Neural progenitor cell (in vitro differentiated cells): ENCODE data around the gene LYPD6B. TPM values are rescaled to one million over a fixed set of nuclear protein-coding genes. Genes with fewer than 3 reads are reported as not detected.

Experiments used
- DNase-seq: peaks from one replicate; pipeline ENCODE4 v3.0.0-alpha.2; 2016; ENCODE audit warnings: low spot score
- H2AFZ ChIP-seq: fragments of 200-600 bp; sonication (generic); replicated peaks from 2 replicates; pipeline ENCODE4 v1.6.1; 2016; ENCODE audit warnings: antibody characterized with exemption
- H3F3A ChIP-seq: fragments of 200-600 bp; sonication (generic); 2 replicates; pipeline ENCODE4 v1.6.1; 2016; ENCODE audit warnings: antibody characterized with exemption, low read depth
- H3K27ac ChIP-seq: fragments of 200-600 bp; sonication (generic); 2 replicates; pipeline ENCODE4 v1.5.1; 2016; ENCODE audit warnings: mild to moderate bottlenecking
- H3K27me3 ChIP-seq: fragments of 200-600 bp; sonication (generic); 2 replicates; pipeline ENCODE4 v1.6.1; 2016; ENCODE audit warnings: mild to moderate bottlenecking, moderate library complexity
- H3K36me3 ChIP-seq: fragments of 200-600 bp; sonication (generic); 2 replicates; pipeline ENCODE4 v1.5.1; 2016
- H3K4me1 ChIP-seq: fragments of 200-600 bp; sonication (generic); 2 replicates; pipeline ENCODE4 v1.6.1; 2016; ENCODE audit warnings: mixed run types
- H3K4me2 ChIP-seq: fragments of 200-600 bp; sonication (generic); 2 replicates; pipeline ENCODE4 v1.6.1; 2016
- H3K4me3 ChIP-seq: fragments of 200-600 bp; sonication (generic); 2 replicates; pipeline ENCODE4 v1.5.1; 2016
- H3K79me2 ChIP-seq: fragments of 200-600 bp; sonication (generic); 2 replicates; pipeline ENCODE4 v1.6.1; 2016; ENCODE audit warnings: low read depth
- H3K9ac ChIP-seq: fragments of 200-600 bp; sonication (generic); 2 replicates; pipeline ENCODE4 v1.6.1; 2016
- H3K9me3 ChIP-seq: fragments of 200-600 bp; sonication (generic); 2 replicates; pipeline ENCODE4 v1.5.1; 2016; ENCODE audit warnings: low read depth
- H4K20me1 ChIP-seq: fragments of 200-600 bp; sonication (generic); 2 replicates; pipeline ENCODE4 v1.6.1; 2016; ENCODE audit warnings: low read depth
- H3K27ac Mint-ChIP-seq: 3 replicates; pipeline ENCODE4 v1.8.0; 2021; ENCODE audit warnings: mixed read lengths
- H3K27me3 Mint-ChIP-seq: 2 replicates; pipeline ENCODE4 v1.8.0; 2022; ENCODE audit warnings: low read depth, mild to moderate bottlenecking, inconsistent platforms, moderate library complexity, mixed read lengths; ENCODE audit not compliant: insufficient read depth
- H3K36me3 Mint-ChIP-seq: 3 replicates; pipeline ENCODE4 v1.8.0; 2021; ENCODE audit warnings: mixed read lengths
- H3K4me1 Mint-ChIP-seq: 3 replicates; pipeline ENCODE4 v1.8.0; 2021; ENCODE audit warnings: mixed read lengths
- H3K4me3 Mint-ChIP-seq: 3 replicates; pipeline ENCODE4 v1.8.0; 2021; ENCODE audit warnings: mild to moderate bottlenecking, moderate library complexity, mixed read lengths
- H3K9me3 Mint-ChIP-seq: 3 replicates; pipeline ENCODE4 v1.8.0; 2020; ENCODE audit warnings: mixed read lengths
- CTCF ChIP-seq: fragments of 200-600 bp; sonication (generic); IDR thresholded peaks from 2 replicates; pipeline ENCODE4 v1.5.1; 2017; ENCODE audit warnings: antibody characterized with exemption, mild to moderate bottlenecking
- EZH2 ChIP-seq: fragments of 200-600 bp; sonication (generic); IDR thresholded peaks from 2 replicates; pipeline ENCODE4 v1.6.1; 2017; ENCODE audit warnings: antibody characterized with exemption, mild to moderate bottlenecking, moderate library complexity
- EZH2phosphoT487 ChIP-seq: fragments of 200-600 bp; sonication (generic); IDR thresholded peaks from 2 replicates; pipeline ENCODE4 v1.6.1; 2017; ENCODE audit warnings: antibody characterized with exemption
- total RNA-seq: library from RNA; depleted of rRNA; stranded (reverse); fragments of >200 nt; gene quantifications from 2 replicates; pipeline ENCODE4 v1.2.3, GENCODE V29; 2015; ENCODE audit warnings: low replicate concordance

Gene LYPD6B
- total RNA-seq, 1 donor from 2014 or later: not detected

GRCh38 chr2:149089068-149089467 lies 50.6 kb downstream of the LYPD6B start:
- no peaks in the 10 kb centered on the region for H3K9me3 ChIP-seq
- H3K9me3 Mint-ChIP-seq: no peaks in the 10 kb centered on the region

DNA sequence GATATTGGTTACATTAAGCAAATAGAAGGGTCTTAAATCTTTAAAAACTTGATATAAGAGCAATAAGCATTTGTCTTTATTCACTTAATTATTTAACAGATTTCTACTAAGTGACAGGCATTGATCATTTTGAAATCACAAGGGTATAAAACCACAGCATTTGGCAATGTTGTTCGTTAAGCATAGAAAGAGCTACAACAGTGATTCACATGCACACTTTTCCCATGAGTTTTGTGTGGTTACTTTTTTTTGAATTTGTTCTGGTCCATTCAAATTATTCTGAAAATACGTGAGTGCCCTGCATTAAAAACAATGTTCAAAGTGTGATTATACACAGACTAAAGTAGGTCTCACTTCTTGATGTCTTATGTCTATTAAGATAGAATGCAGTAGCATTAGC lies 52.2 kb downstream of the LYPD6B start:
- H3K9me3 Mint-ChIP-seq: no peaks in the 10 kb centered on the region
- Histone ChIP-seq H3K9ac (no peak overlapping the region), H3K4me2 (no peak overlapping the region), H3K27ac (no peak overlapping the region), H3K36me3 (no peaks in the 10 kb centered on the region), H3K27me3 (no peaks in the 10 kb centered on the region), H4K20me1 (no peaks in the 10 kb centered on the region), H3K79me2 (no peaks in the 10 kb centered on the region), H3K9me3 (no peaks in the 10 kb centered on the region), H3F3A (no peaks in the 10 kb centered on the region), H3K4me3 (no peak overlapping the region), H2AFZ (no peak overlapping the region), H3K4me1 (no peaks in the 10 kb centered on the region)
- H3K4me3 Mint-ChIP-seq: no peak overlapping the region
- H3K27me3 Mint-ChIP-seq: peaks cover 3% of the 10 kb centered on the region
- DNase-seq: no peak
- no peaks in the 10 kb centered on the region for H3K36me3 Mint-ChIP-seq
- TF ChIP-seq CTCF (no peak), EZH2phosphoT487 (no peak), EZH2 (no peak)
- no peak overlapping the region for H3K27ac Mint-ChIP-seq
- no peaks in the 10 kb centered on the region for H3K4me1 Mint-ChIP-seq

More at GRCh38 chr2:149089068-149089467, 50.6 kb downstream of the LYPD6B start:
- Mint-ChIP-seq H3K4me1 (no peaks in the 10 kb centered on the region), H3K27ac (no peak overlapping the region), H3K27me3 (peaks cover 3% of the 10 kb centered on the region), H3K4me3 (no peak overlapping the region), H3K36me3 (no peaks in the 10 kb centered on the region)
- Histone ChIP-seq H3K4me3 (no peak overlapping the region), H3K9ac (no peak overlapping the region), H3K4me1 (no peaks in the 10 kb centered on the region), H3K27ac (no peak overlapping the region), H3K27me3 (no peaks in the 10 kb centered on the region), H2AFZ (no peak overlapping the region), H3K36me3 (no peaks in the 10 kb centered on the region), H4K20me1 (no peaks in the 10 kb centered on the region), H3K4me2 (no peak overlapping the region), H3K79me2 (no peaks in the 10 kb centered on the region), H3F3A (no peaks in the 10 kb centered on the region)
- TF ChIP-seq EZH2: no peak
- no peak for TF ChIP-seq EZH2phosphoT487
- TF ChIP-seq CTCF: no peak
- no peak for DNase-seq

GRCh38 chr2:149093579-149093978 lies 55.1 kb downstream of the LYPD6B start:
- Histone ChIP-seq H3K27me3 (no peaks in the 10 kb centered on the region), H2AFZ (no peak overlapping the region), H3F3A (no peaks in the 10 kb centered on the region), H3K27ac (no peak overlapping the region), H3K9ac (no peak overlapping the region), H3K79me2 (no peaks in the 10 kb centered on the region), H3K4me2 (no peak overlapping the region), H3K9me3 (no peaks in the 10 kb centered on the region), H3K4me1 (peaks cover 7% of the 10 kb centered on the region), H3K4me3 (no peak overlapping the region), H3K36me3 (no peaks in the 10 kb centered on the region), H4K20me1 (no peaks in the 10 kb centered on the region)
- no peak for DNase-seq
- TF ChIP-seq EZH2 (no peak), CTCF (no peak), EZH2phosphoT487 (no peak)
- H3K27me3 Mint-ChIP-seq: no peaks in the 10 kb centered on the region
- H3K9me3 Mint-ChIP-seq: no peaks in the 10 kb centered on the region
- H3K27ac Mint-ChIP-seq: no peak overlapping the region
- H3K36me3 Mint-ChIP-seq: no peaks in the 10 kb centered on the region
- no peak overlapping the region for H3K4me3 Mint-ChIP-seq
- no peaks in the 10 kb centered on the region for H3K4me1 Mint-ChIP-seq
